Mammary epithelial cell (primary cell): ENCODE data around the gene TBC1D16.

ENCODE experiments used
- CTCF ChIP-seq, 2 donors: IDR thresholded peaks in 1 of 2; conservative IDR thresholded peaks in 1 of 2; 2 replicates each; pipeline ENCODE4 v1.5.1; 2011 to 2012; ENCODE audit warnings: inconsistent platforms in 2 of 2, low read length in 2 of 2, mild to moderate bottlenecking in 2 of 2, control low read depth in 1 of 2, low read depth in 1 of 2; ENCODE audit not compliant: insufficient read depth in 1 of 2; ENCODE audit errors: extremely low read depth in 1 of 2
- EZH2 ChIP-seq: IDR thresholded peaks from 2 replicates; pipeline ENCODE4 v1.6.1; 2012; ENCODE audit warnings: low read length, inconsistent platforms, borderline replicate concordance

DNA sequence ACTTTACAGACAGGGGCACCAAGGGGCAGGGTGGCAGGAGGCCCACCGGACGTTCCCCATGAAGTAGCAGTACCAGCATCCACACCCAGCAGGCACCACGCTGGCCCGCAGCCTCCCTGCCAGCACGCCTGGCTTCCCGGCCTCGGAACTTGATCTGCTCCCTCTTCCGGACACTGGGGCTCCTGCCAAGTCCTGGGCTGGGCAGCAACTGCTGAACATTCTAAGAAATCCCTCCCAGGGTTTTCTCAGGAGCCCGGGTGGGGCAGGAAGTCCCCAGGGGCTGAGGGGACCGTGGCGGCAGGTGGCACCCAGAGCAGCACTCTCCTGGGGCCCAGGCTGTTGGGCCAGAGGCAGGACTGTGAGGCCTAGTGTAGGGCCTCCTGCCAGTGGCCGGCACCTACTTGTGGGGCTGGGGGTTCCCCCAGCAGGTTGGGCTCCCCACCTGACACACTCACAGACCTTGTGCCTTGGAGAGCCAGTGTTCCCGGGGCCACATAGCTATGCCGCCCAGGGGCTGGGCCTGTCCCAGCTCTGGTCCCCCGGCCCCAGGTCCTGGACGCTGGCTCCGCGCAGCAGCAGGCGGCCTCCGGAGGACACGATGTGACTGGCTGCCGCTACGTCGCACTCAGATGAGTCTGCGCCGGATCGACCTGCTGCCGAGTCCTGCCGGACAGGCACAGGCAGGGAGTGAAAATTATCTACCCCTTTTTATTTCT is 110.3 kb downstream of the TBC1D16 start:
- TF ChIP-seq CTCF (conservative IDR thresholded peaks at IDR 0.05 in 1 of 2, IDR thresholded peaks at IDR 0.05 in 1 of 2; ENCODE audit: extremely low read depth in 1 of 2, insufficient read depth in 1 of 2, low read depth in 1 of 2, low read length in 2 of 2) (peak in 1 of 2 donors; percentile 33), EZH2 (no peak)
